Neural cell (in vitro differentiated cells): ENCODE data around the gene ZNF597. TPM values are rescaled to one million over a fixed set of nuclear protein-coding genes. Genes with fewer than 3 reads are reported as not detected.

Experiments
- H2AFZ ChIP-seq: fragments of 200-600, 300-800 bp; sonication (generic), shearing (Covaris generic); 2 replicates; pipeline ENCODE4 v1.6.0; 2014; ENCODE audit warnings: low read depth, mild to moderate bottlenecking, antibody characterized with exemption, low read length, moderate library complexity
- H3F3A ChIP-seq: fragments of 200-600 bp; shearing (Covaris generic); 2 replicates; pipeline ENCODE4 v1.6.1; 2016; ENCODE audit warnings: mild to moderate bottlenecking, moderate library complexity, mixed read lengths, antibody characterized with exemption, low read length; ENCODE audit not compliant: insufficient read depth, poor library complexity, severe bottlenecking
- H3K27ac ChIP-seq: fragments of 200-600, 300-800 bp; sonication (generic), shearing (Covaris generic); 2 replicates; pipeline ENCODE4 v1.5.1; 2014; ENCODE audit warnings: mild to moderate bottlenecking, low read length, moderate library complexity
- H3K27me3 ChIP-seq: fragments of 300-800, 200-600 bp; sonication (generic), shearing (Covaris generic); 2 replicates; pipeline ENCODE4 v1.6.0; 2014; ENCODE audit warnings: mild to moderate bottlenecking, low read depth, low read length, moderate library complexity; ENCODE audit not compliant: insufficient read depth
- H3K36me3 ChIP-seq: fragments of 300-800, 200-600 bp; sonication (generic), shearing (Covaris generic); 2 replicates; pipeline ENCODE4 v1.5.1; 2014; ENCODE audit warnings: mild to moderate bottlenecking, antibody characterized with exemption, low read length, moderate library complexity; ENCODE audit not compliant: insufficient read depth
- H3K4me2 ChIP-seq: fragments of 300-800, 200-600 bp; sonication (generic), shearing (Covaris generic); 2 replicates; pipeline ENCODE4 v1.6.0; 2014; ENCODE audit warnings: mild to moderate bottlenecking, low read length
- H3K4me3 ChIP-seq: fragments of 300-800, 200-600 bp; sonication (generic), shearing (Covaris generic); 2 replicates; pipeline ENCODE4 v1.5.1; 2014; ENCODE audit warnings: mild to moderate bottlenecking, low read length, moderate library complexity
- H3K79me2 ChIP-seq: fragments of 200-600 bp; shearing (Covaris generic); replicated peaks from 2 replicates; pipeline ENCODE4 v1.6.0; 2014; ENCODE audit warnings: mild to moderate bottlenecking, low read length, moderate library complexity; ENCODE audit not compliant: insufficient read depth
- H3K9ac ChIP-seq: fragments of 300-800, 200-600 bp; sonication (generic), shearing (Covaris generic); 2 replicates; pipeline ENCODE4 v1.6.1; 2016; ENCODE audit warnings: mild to moderate bottlenecking, low read length, mixed read lengths
- H3K9me2 ChIP-seq: fragments of 200-600 bp; shearing (Covaris generic); 2 replicates; pipeline ENCODE4 v1.6.1; 2016; ENCODE audit warnings: mild to moderate bottlenecking, low read length, mixed read lengths; ENCODE audit not compliant: insufficient read depth
- H3K9me3 ChIP-seq: fragments of 200-600, 300-800 bp; sonication (generic), shearing (Covaris generic); 2 replicates; pipeline ENCODE4 v1.6.1; 2016; ENCODE audit warnings: mild to moderate bottlenecking, mixed run types, low read length, moderate library complexity, mixed read lengths
- H4K20me1 ChIP-seq: fragments of 200-600 bp; shearing (Covaris generic); 2 replicates; pipeline ENCODE4 v1.6.1; 2016; ENCODE audit warnings: mild to moderate bottlenecking, mixed run types; ENCODE audit not compliant: insufficient read depth
- EP300 ChIP-seq: fragments of 450-650 bp; conservative IDR thresholded peaks from 2 replicates; pipeline ENCODE4 v1.6.1; 2014; ENCODE audit warnings: antibody characterized with exemption, mild to moderate bottlenecking, moderate library complexity; ENCODE audit not compliant: poor library complexity, severe bottlenecking
- EZH2 ChIP-seq: fragments of 200-600, 300-800 bp; shearing (Covaris generic), sonication (generic); IDR thresholded peaks from 2 replicates; pipeline ENCODE4 v1.6.1; 2014; ENCODE audit warnings: antibody characterized with exemption, low read length, borderline replicate concordance, mild to moderate bottlenecking; ENCODE audit not compliant: insufficient read depth, poor library complexity, severe bottlenecking
- MXI1 ChIP-seq: fragments of 450-650 bp; conservative IDR thresholded peaks from 2 replicates; pipeline ENCODE4 v1.6.1; 2014; ENCODE audit warnings: antibody characterized with exemption, mild to moderate bottlenecking; ENCODE audit not compliant: poor library complexity, severe bottlenecking
- POLR2AphosphoS5 ChIP-seq: IDR thresholded peaks from 2 replicates; pipeline ENCODE4 v1.6.1; 2012
- RAD21 ChIP-seq: fragments of 450-650 bp; conservative IDR thresholded peaks from 2 replicates; pipeline ENCODE4 v1.6.1; 2014; ENCODE audit warnings: antibody characterized with exemption, mild to moderate bottlenecking, moderate library complexity
- REST ChIP-seq: IDR thresholded peaks from 2 replicates; pipeline ENCODE4 v1.6.1; 2012; ENCODE audit warnings: borderline replicate concordance
- SMC3 ChIP-seq: fragments of 450-650 bp; conservative IDR thresholded peaks from 2 replicates; pipeline ENCODE4 v1.6.1; 2014; ENCODE audit warnings: antibody characterized with exemption, mild to moderate bottlenecking, moderate library complexity; ENCODE audit not compliant: poor library complexity
- TAF1 ChIP-seq: IDR thresholded peaks from 2 replicates; pipeline ENCODE4 v1.6.1; 2012; ENCODE audit warnings: low read depth
- polyA plus RNA-seq: library from polyadenylated mRNA; depleted of rRNA; stranded (reverse); fragments of >200 nt; gene quantifications from 2 replicates; pipeline ENCODE4 v1.2.3, GENCODE V29; 2014
- TF ChIP-seq, protein P1 (sequence below): fragments of 450-650 bp; IDR thresholded peaks from 2 replicates; pipeline ENCODE4 v1.5.1; 2014; ENCODE audit warnings: antibody characterized with exemption, mild to moderate bottlenecking, moderate library complexity; ENCODE audit not compliant: poor library complexity, severe bottlenecking

The ZNF597 gene
- polyA plus RNA-seq, 1 donor from 2014 or later, result 2.0 TPM

DNA sequence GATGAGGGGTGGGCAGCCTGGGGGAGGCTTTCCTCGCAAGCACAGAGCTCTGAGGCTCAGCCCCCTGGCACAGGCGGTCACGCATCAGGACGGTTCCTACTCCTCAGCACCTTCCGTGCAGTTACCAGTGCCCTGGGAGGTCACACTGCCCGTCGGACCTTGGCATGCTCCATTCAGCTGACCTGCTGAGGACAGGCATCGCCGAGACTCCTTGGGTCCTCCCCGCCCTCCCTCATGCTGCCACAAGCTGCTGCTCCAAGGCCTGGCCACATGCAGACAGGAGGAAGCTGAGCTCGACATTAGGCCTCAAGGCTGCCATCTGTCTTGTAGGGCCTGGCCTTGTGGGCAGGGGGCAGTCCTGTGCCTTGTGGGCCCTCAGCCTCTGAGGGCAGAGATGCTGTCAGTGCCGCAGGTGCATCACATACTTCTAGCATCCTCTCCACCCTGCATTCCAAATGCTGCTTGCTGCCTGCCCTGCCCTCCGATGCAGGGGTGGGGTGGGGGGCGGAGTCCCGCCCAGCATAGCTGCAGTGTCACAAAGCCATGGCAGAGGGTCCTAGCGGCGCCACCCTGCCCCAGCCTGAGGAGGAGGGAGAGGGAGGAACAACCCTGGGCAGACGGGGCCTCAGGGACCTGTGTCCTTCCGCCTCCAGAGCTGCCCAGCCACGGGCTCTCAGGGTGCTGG, 42.7 kb upstream of the ZNF597 start:
- H3K27me3 ChIP-seq, result no peaks in the 10 kb centered on the region
- no peak overlapping the region for H3K4me3 ChIP-seq
- no peaks in the 10 kb centered on the region for H3K79me2 ChIP-seq
- no peaks in the 10 kb centered on the region for H3K36me3 ChIP-seq
- no peaks in the 10 kb centered on the region for H3K9me2 ChIP-seq
- no peak overlapping the region for H3K9ac ChIP-seq
- no peak overlapping the region for H3K27ac ChIP-seq
- H3K9me3 ChIP-seq, result no peaks in the 10 kb centered on the region
- H3K4me2 ChIP-seq, result no peak overlapping the region
- H2AFZ ChIP-seq, result no peak overlapping the region
- H4K20me1 ChIP-seq, result no peaks in the 10 kb centered on the region
- no peak for TF ChIP-seq RAD21
- TF ChIP-seq, protein P1, sequence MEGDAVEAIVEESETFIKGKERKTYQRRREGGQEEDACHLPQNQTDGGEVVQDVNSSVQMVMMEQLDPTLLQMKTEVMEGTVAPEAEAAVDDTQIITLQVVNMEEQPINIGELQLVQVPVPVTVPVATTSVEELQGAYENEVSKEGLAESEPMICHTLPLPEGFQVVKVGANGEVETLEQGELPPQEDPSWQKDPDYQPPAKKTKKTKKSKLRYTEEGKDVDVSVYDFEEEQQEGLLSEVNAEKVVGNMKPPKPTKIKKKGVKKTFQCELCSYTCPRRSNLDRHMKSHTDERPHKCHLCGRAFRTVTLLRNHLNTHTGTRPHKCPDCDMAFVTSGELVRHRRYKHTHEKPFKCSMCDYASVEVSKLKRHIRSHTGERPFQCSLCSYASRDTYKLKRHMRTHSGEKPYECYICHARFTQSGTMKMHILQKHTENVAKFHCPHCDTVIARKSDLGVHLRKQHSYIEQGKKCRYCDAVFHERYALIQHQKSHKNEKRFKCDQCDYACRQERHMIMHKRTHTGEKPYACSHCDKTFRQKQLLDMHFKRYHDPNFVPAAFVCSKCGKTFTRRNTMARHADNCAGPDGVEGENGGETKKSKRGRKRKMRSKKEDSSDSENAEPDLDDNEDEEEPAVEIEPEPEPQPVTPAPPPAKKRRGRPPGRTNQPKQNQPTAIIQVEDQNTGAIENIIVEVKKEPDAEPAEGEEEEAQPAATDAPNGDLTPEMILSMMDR, result no peak
- TF ChIP-seq REST, result no peak
- no peak for TF ChIP-seq SMC3
- no peak for TF ChIP-seq MXI1
- no peak for TF ChIP-seq EP300
- no peak for TF ChIP-seq TAF1
- TF ChIP-seq EZH2, result no peak
- no peak for TF ChIP-seq POLR2AphosphoS5
- H3F3A ChIP-seq, result no peaks in the 10 kb centered on the region

DNA sequence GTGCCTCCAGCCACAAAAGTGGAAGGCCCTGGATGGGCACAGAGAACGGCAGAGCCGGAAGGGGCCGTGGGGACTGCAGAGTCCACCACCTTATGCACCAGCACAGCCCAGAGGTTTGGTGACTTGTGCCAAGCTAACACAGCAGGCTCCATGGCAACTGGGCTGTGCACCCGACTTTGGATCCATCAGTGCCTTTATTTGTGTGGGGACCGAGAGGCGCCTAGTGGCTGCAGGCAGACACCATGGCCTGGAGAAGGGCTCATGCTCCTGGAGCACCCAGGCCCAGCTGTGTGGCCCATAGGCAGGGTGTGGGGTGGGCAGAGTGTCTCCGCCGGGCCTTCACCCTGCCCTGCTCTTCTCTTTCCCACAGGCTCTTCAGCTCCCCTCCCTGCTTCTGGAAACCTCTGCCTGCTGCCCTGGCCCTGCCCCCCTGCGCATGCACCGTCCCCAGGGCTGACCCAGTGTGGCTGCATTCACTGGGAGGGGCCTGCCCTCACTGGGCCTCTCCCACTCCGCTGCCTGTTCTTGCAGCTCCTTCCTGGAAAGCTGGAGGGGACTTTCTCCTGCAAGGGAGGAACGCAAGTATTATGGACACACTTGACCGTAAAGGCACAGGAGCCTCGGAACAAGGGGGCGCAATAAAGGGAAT, 41.9 kb upstream of the ZNF597 start:
- H3K79me2 ChIP-seq, result no peaks in the 10 kb centered on the region
- H2AFZ ChIP-seq, result no peak overlapping the region
- H4K20me1 ChIP-seq, result no peaks in the 10 kb centered on the region
- H3K27me3 ChIP-seq, result no peaks in the 10 kb centered on the region
- no peaks in the 10 kb centered on the region for H3K9me2 ChIP-seq
- H3F3A ChIP-seq, result no peaks in the 10 kb centered on the region
- no peaks in the 10 kb centered on the region for H3K9me3 ChIP-seq
- no peaks in the 10 kb centered on the region for H3K36me3 ChIP-seq
- no peak overlapping the region for H3K27ac ChIP-seq
- no peak overlapping the region for H3K4me2 ChIP-seq
- TF ChIP-seq SMC3, result no peak
- H3K4me3 ChIP-seq, result no peak overlapping the region
- no peak overlapping the region for H3K9ac ChIP-seq
